HUES64 (cell line): ENCODE measurements around the gene NMD3.
A peak's percentile ranks its signal among the peaks of the same experiment; 100 is the strongest.

Experiments
- H3K27ac ChIP-seq: 2 replicates; pipeline ENCODE4 v1.7.0; 2013; ENCODE audit warnings: low read depth, low read length, inconsistent platforms
- H3K27me3 ChIP-seq: 2 replicates; pipeline ENCODE4 v1.6.1; 2013; ENCODE audit warnings: mild to moderate bottlenecking, low read length; ENCODE audit not compliant: insufficient read depth
- H3K36me3 ChIP-seq: 2 replicates; pipeline ENCODE4 v1.6.1; 2013; ENCODE audit warnings: mild to moderate bottlenecking, low read length; ENCODE audit not compliant: insufficient read depth
- H3K4me1 ChIP-seq: 2 replicates; pipeline ENCODE4 v1.6.1; 2013; ENCODE audit warnings: mild to moderate bottlenecking, low read length, moderate library complexity; ENCODE audit not compliant: insufficient read depth
- H3K4me3 ChIP-seq: 2 replicates; pipeline ENCODE4 v1.5.1; 2013; ENCODE audit warnings: mild to moderate bottlenecking, low read length, moderate library complexity
- H3K9ac ChIP-seq: 2 replicates; pipeline ENCODE4 v1.6.1; 2013; ENCODE audit warnings: mild to moderate bottlenecking, low read depth, low read length
- H3K9me3 ChIP-seq: 2 replicates; pipeline ENCODE4 v1.6.1; 2013; ENCODE audit warnings: low read depth, low read length; ENCODE audit not compliant: insufficient read depth
- WGBS: fragments of 150-250, 120-280 bp; methylation state at CpG from one replicate; pipeline ENCODE4 v1.1.7; 2013; ENCODE audit warnings: missing lambda C conversion rate; 5-methylcytosine and 5-hydroxymethylcytosine counted together

NMD3 gene

DNA sequence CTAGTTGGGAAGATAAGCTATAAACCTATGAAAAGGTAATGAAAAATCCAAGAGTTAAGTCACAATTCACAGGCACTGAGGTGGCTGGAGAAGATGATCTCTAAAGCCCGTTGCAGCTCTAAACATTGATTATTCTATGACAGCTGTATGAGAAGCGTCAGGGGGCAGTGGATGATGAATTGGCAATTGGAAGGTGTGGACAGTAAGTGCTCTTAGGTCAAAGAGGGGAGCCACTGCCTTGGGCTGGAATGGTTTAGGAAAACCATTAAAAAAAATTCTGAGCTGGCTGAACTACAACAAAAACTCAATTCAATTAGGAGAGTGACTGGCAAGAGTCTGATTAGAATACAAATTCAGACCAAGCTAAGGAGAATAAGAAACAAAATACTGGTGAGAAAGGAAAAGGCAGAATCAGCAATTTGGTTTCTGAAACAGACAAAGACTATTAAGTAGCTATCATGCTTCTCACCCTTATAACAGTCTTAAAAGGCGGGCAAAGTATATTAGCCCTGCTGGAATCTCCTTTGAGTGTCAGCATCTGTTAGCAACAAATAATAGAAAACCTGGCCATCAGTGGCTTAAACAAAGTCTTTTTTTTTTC lies 8.8 kb upstream of the NMD3 start:
- Histone ChIP-seq H3K9me3 (no peaks in the 10 kb centered on the region), H3K4me1 (peaks cover 3% of the 10 kb centered on the region; the same call in 1 of the 2 replicates), H3K4me3 (no peak overlapping the region), H3K9ac (no peak overlapping the region), H3K36me3 (no peaks in the 10 kb centered on the region), H3K27ac (no peak overlapping the region), H3K27me3 (no peaks in the 10 kb centered on the region)
- 89% methylated on average over 3 of the region's 3 CpGs for WGBS

DNA sequence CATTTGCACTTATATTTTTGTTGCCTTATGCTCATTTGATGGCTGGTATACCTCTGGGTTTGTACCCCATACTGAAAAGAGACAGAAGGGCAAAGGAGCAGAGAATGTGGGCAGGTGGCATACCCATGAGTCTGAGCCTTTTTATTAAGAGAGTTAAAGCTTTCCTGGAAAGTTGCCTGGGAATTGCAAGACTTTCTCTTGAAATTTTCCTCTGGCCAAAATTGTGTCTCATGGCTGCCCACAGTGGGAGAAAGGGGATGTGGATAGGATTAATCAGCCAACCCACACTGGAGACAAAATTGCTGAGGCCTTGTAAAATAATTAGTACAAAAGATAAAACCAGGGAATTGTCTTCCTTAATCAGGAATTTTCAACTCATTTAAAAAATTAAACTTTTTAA lies 8.2 kb upstream of the NMD3 start:
- H3K9ac ChIP-seq = no peak overlapping the region
- no peaks in the 10 kb centered on the region for H3K27me3 ChIP-seq
- H3K4me1 ChIP-seq = peaks cover 3% of the 10 kb centered on the region; the same call in 1 of the 2 replicates
- no peak overlapping the region for H3K27ac ChIP-seq
- H3K9me3 ChIP-seq = no peaks in the 10 kb centered on the region
- no peak overlapping the region for H3K4me3 ChIP-seq
- H3K36me3 ChIP-seq = no peaks in the 10 kb centered on the region

DNA sequence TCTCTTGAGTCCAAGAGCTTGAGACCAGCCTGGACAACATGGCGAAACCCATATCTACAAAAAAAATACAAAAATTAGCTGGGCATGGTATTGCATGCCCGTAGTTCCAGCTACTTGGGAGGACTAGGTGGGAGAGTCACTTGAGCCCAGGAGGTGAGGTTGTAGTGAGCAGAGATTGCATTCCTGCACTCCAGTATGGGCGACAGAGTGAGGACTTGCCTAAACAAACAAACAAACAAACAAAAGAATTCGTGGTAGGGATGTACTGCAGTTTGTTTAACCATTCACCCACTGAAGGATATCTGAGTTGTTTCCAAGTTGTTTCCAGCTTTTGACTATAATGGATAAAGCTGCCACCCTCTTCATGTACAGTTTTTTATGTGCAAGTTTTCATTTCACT lies 7.5 kb upstream of the NMD3 start:
- no peak overlapping the region for H3K4me3 ChIP-seq
- H3K27me3 ChIP-seq = no peaks in the 10 kb centered on the region
- no peaks in the 10 kb centered on the region for H3K9me3 ChIP-seq
- no peak overlapping the region for H3K9ac ChIP-seq
- H3K4me1 ChIP-seq = peaks cover 3% of the 10 kb centered on the region; the same call in 1 of the 2 replicates
- no peak overlapping the region for H3K27ac ChIP-seq
- no peaks in the 10 kb centered on the region for H3K36me3 ChIP-seq
- 74% methylated on average over 4 of the region's 4 CpGs for WGBS

DNA sequence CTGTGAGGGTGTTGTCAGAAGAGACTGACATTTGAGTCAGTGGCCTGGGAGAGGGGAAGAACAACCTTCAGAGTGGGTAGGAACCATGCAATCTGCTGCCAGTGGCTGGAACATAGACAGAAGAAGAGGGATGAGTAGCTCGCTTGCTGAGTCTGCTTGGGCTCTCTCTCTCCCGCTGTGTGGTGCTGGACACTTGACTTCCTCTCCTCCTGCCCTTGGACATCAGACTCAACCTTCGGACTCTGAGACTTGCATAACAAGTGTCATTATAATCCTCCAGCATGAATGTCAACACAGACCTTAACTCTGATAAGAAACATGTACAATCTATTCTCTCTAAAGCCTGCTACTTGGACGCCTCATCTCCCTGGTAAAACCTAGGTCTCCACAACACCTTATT lies 5.9 kb upstream of the NMD3 start:
- no peak overlapping the region for H3K27ac ChIP-seq
- 92% methylated on average over 4 of the region's 4 CpGs for WGBS
- H3K27me3 ChIP-seq = no peaks in the 10 kb centered on the region
- H3K4me3 ChIP-seq = no peak overlapping the region
- H3K36me3 ChIP-seq = no peaks in the 10 kb centered on the region
- peaks cover 3% of the 10 kb centered on the region; the same call in 1 of the 2 replicates for H3K4me1 ChIP-seq
- H3K9ac ChIP-seq = no peak overlapping the region
- H3K9me3 ChIP-seq = no peaks in the 10 kb centered on the region

DNA sequence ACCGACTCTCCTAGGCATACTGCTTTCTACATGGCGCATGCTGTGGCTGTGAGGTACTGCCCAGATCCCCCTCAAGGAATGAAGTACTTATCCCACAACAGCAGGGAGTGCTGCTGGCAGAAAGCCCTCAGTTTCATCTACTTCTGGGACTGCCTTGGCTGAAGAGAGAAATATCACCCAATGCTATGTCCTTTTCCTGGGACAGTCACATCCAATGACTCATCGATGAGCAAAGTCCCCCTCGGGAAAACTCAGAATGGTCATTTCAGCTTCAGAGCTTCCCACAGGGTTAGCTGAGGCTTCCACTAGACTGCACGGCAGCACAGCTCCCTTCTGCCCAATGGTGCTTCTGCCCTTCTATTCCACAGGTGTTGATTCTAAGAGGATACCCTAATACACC lies 3.6 kb upstream of the NMD3 start:
- Histone ChIP-seq H3K9ac (no peak overlapping the region), H3K4me1 (0 out of 2 replicates have a peak, but pooled peaks cover 7% of the 10 kb centered on the region), H3K27me3 (no peaks in the 10 kb centered on the region), H3K9me3 (no peaks in the 10 kb centered on the region), H3K4me3 (no peak overlapping the region), H3K27ac (no peak overlapping the region), H3K36me3 (no peaks in the 10 kb centered on the region)
- 84% methylated on average over 5 of the region's 5 CpGs for WGBS

DNA sequence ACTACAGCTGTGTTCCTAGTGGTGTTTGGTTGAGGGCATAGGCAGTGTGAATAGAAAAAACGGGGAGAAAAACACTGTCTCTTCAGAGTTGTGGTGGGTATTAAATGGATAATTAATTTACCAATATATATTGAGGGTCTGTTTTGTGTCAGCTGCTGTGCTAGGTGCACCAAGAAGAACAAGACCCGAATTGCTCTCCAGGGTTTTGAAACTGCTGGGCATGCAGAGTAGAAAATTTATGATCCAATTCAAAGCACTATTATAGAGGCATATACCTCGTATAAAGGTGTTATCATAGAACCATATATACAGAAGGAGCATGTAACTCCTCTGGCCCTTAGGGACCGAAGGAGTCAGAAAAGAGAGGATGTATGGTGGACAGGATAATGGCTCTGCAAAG lies 1.6 kb upstream of the NMD3 start:
- 89% methylated on average over 3 of the region's 4 CpGs for WGBS
- no peaks in the 10 kb centered on the region for H3K27me3 ChIP-seq
- H3K27ac ChIP-seq = no peak overlapping the region
- peaks cover 6% of the 10 kb centered on the region for H3K36me3 ChIP-seq
- H3K4me1 ChIP-seq = peaks cover 17% of the 10 kb centered on the region; the same call in 1 of the 2 replicates
- no peaks in the 10 kb centered on the region for H3K9me3 ChIP-seq
- H3K9ac ChIP-seq = no peak overlapping the region
- no peak overlapping the region for H3K4me3 ChIP-seq

DNA sequence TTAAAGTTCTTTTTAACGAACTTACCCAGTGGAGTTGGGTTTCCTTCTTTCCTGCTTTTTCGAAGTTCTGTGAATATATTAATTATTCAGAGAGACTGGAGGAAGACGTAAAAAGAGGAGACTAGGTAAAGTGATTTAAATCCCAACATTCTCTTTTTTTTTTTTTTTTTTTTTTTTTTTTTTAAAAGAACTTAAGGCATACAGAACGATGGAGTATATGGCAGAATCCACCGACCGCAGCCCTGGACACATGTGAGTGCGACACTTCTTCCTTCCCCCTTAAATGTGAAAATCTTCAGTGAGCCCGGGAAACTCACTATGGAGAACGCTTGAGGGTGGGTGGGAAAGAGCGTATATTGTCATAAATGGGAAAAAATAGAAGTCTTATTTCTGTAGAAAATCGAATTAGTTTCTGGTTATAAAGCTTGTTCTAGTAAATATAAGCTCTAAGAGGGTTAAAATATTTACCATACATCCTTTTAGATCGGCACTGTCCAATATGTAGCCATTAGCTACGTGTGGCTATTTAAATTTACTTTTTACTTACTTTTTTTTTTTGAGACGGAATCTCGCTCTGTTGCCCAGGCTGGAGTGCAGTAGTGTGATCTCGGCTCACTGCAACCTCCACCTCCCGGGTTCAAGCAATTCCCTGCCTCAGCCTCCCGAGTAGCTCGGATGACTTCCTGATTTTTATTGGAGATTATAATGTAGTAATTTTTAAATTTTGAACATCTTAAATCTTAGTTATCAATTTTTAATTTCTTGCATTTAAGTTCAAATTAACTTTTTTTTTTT lies 892 bp downstream of the NMD3 start:
- H3K9ac ChIP-seq = peak overlapping the region; percentile 91
- no peaks in the 10 kb centered on the region for H3K9me3 ChIP-seq
- H3K27me3 ChIP-seq = no peaks in the 10 kb centered on the region
- peak overlapping the region; percentile 99 for H3K4me3 ChIP-seq
- peaks cover 31% of the 10 kb centered on the region for H3K36me3 ChIP-seq
- H3K27ac ChIP-seq = peak overlapping the region; percentile 82
- H3K4me1 ChIP-seq = peaks cover 17% of the 10 kb centered on the region; the same call in 1 of the 2 replicates
- 14% methylated on average over 13 of the region's 19 CpGs for WGBS

DNA sequence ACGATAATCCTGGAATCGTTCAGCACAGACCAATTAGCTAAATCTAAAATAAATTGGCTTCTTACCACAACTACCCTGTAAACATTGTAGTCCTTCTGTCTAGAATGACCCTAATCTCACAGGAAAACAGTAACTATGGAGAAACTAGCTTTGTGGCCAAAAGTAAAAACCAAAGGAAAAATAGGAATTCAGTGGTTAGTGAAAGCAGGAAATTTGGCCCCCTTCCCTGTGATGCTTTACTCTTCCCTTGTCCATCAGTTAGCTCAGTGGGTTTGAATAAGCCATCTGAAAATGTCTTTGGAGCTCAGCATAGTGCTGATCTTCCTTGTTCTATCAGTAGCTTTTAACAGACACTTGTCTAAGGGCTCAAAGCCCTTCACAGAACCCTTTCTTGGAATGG lies 1.6 kb downstream of the NMD3 start:
- Histone ChIP-seq H3K27me3 (no peaks in the 10 kb centered on the region), H3K4me3 (peak overlapping the region; percentile 99), H3K4me1 (peaks cover 17% of the 10 kb centered on the region; the same call in 1 of the 2 replicates), H3K9ac (peak overlapping the region; percentile 17; the same call in 1 of the 2 replicates), H3K27ac (no peak overlapping the region), H3K36me3 (peaks cover 37% of the 10 kb centered on the region), H3K9me3 (no peaks in the 10 kb centered on the region)
- WGBS = 72% methylated on average over 2 of the region's 2 CpGs

DNA sequence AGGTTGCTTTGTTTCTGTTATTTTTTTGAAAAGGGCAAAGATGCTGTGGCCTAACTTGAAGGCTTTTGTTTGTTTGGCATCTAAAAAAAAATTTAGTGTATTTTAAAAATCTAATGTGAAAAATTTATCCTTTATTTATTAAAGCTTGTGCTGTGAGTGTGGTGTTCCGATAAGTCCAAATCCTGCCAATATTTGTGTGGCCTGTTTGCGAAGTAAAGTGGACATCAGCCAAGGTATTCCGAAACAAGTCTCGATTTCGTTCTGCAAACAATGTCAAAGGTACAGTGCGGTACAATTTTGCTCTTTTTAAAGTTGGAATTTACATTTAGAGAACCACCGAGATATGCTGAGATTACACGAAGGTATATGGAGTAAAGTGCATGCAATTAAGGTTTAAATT lies 3.7 kb downstream of the NMD3 start:
- peaks cover 17% of the 10 kb centered on the region; the same call in 1 of the 2 replicates for H3K4me1 ChIP-seq
- 96% methylated on average over 8 of the region's 8 CpGs for WGBS
- peaks cover 58% of the 10 kb centered on the region for H3K36me3 ChIP-seq

DNA sequence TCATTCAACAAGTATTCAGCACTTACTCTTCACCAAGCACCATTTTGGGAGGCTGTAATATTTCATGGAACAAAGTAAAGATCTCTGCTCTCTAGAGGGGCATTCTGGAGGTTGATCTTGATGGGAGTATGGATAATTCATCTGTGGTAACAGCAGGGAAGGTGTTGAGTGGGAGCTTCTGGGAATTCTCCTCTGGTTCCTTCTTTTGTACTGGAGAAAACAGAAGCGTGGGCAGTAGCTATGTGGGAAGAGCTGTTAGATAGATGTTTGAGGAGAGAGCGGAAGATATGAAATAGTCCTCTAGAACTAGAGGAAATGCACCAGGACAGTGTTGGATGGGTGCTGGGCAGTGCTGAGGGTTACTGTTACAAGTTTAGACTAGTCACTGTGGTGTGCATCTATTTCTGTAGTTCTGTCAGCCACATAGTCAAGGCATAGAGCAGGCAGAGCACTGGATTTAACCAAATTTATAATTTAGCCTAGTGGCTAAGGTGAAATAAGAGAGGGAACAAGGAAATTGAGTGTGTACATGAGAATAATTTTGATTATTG lies 9.6 kb downstream of the NMD3 start:
- 95% methylated on average over 2 of the region's 2 CpGs for WGBS
- Histone ChIP-seq H3K36me3 (peaks cover 96% of the 10 kb centered on the region), H3K27ac (no peak overlapping the region), H3K4me1 (no peaks in the 10 kb centered on the region), H3K4me3 (no peak overlapping the region), H3K9ac (no peak overlapping the region), H3K9me3 (no peaks in the 10 kb centered on the region), H3K27me3 (no peaks in the 10 kb centered on the region)

More for the DNA sequence above, 3.7 kb downstream of the NMD3 start:
- no peak overlapping the region for H3K27ac ChIP-seq
- no peaks in the 10 kb centered on the region for H3K27me3 ChIP-seq
- no peaks in the 10 kb centered on the region for H3K9me3 ChIP-seq
- no peak overlapping the region for H3K9ac ChIP-seq
- no peak overlapping the region for H3K4me3 ChIP-seq

DNA sequence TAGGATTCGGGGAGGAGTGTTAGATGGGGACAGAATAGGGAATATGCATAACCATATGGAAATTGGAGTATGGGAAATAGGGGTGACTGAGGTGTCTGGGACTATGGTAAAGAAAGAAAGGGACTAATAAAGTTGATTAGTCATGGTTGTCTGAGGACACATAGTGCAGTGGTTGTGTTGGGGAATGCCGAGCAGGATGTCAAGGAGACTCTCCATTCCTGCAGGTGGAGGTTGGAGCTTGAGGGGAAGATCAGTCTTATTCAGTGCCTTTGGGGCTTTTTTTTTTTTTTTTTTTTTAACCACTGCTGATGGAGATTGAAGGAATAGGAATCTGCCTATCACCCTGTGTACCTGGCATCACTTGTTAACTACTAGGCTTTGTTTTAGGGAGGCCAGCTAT lies 10.8 kb downstream of the NMD3 start:
- Histone ChIP-seq H3K27ac (no peak overlapping the region), H3K9me3 (no peaks in the 10 kb centered on the region), H3K9ac (no peak overlapping the region), H3K4me3 (no peak overlapping the region), H3K36me3 (peaks cover 96% of the 10 kb centered on the region), H3K4me1 (no peaks in the 10 kb centered on the region), H3K27me3 (no peaks in the 10 kb centered on the region)
- WGBS = 95% methylated on average over 2 of the region's 2 CpGs
